Keratinocyte (primary cell): ENCODE results near the gene MAGI3. TPM values are rescaled to one million over a fixed set of nuclear protein-coding genes. Genes with fewer than 3 reads are reported as not detected.
A peak's percentile ranks its signal among the peaks of the same experiment; 100 is the strongest.

Source experiments
- DNase-seq: peaks from one replicate; pipeline ENCODE4 v3.0.0-alpha.2; 2011; ENCODE audit warnings: low read depth, missing footprints, low spot score
- FAIRE-seq: peaks from 2 replicates; lab custom pipeline; 2011; peaks lifted over from hg19 to GRCh38; lab: Jason Lieb, UNC
- H2AFZ ChIP-seq: 2 replicates; pipeline ENCODE4 v1.6.0; 2012; ENCODE audit warnings: low read length, control low read depth, inconsistent platforms; ENCODE audit not compliant: control insufficient read depth
- H3K27ac ChIP-seq: 2 replicates; pipeline ENCODE4 v1.5.1; 2011; ENCODE audit warnings: low read length; ENCODE audit not compliant: control insufficient read depth, insufficient read depth
- H3K27me3 ChIP-seq: 3 replicates; pipeline ENCODE4 v1.6.0; 2011; ENCODE audit warnings: low read length; ENCODE audit not compliant: control insufficient read depth, insufficient read depth; ENCODE audit errors: extremely low read depth
- H3K36me3 ChIP-seq, 2 experiments: 2 replicates in 1 of 2; 3 replicates in 1 of 2; pipeline ENCODE4 v1.5.1; 2011; ENCODE audit warnings: low read length in 2 of 2, mild to moderate bottlenecking in 1 of 2; ENCODE audit not compliant: control insufficient read depth in 2 of 2, insufficient read depth in 2 of 2; ENCODE audit errors: extremely low read depth in 1 of 2
- H3K4me1 ChIP-seq: 3 replicates; pipeline ENCODE4 v1.5.1; 2011; ENCODE audit warnings: low read length; ENCODE audit not compliant: control insufficient read depth, insufficient read depth; ENCODE audit errors: extremely low read depth
- H3K4me2 ChIP-seq: 3 replicates; pipeline ENCODE4 v1.6.0; 2011; ENCODE audit warnings: low read depth, low read length; ENCODE audit not compliant: control insufficient read depth, insufficient read depth; ENCODE audit errors: extremely low read depth
- H3K4me3 ChIP-seq, 3 experiments: fragments of 200-600 bp in 1 of 3; sonication (generic) in 1 of 3; 2 replicates in 2 of 3; 3 replicates in 1 of 3; pipeline ENCODE4 v1.5.1; 2011 to 2016; ENCODE audit warnings: low read length in 3 of 3, mild to moderate bottlenecking in 3 of 3, control low read depth in 2 of 3, inconsistent platforms in 1 of 3, low read depth in 1 of 3, mixed read lengths in 1 of 3, mixed run types in 1 of 3, moderate library complexity in 1 of 3; ENCODE audit not compliant: control insufficient read depth in 2 of 3, insufficient read depth in 2 of 3; ENCODE audit errors: extremely low read depth in 1 of 3
- H3K79me2 ChIP-seq: 2 replicates; pipeline ENCODE4 v1.6.0; 2012; ENCODE audit warnings: low read length; ENCODE audit not compliant: control insufficient read depth, insufficient read depth
- H3K9ac ChIP-seq: 3 replicates; pipeline ENCODE4 v1.6.0; 2011; ENCODE audit warnings: low read length; ENCODE audit not compliant: control insufficient read depth, insufficient read depth; ENCODE audit errors: extremely low read depth
- H3K9me1 ChIP-seq: 3 replicates; pipeline ENCODE4 v1.6.0; 2011; ENCODE audit warnings: low read length; ENCODE audit not compliant: control insufficient read depth, insufficient read depth; ENCODE audit errors: extremely low read depth
- H3K9me3 ChIP-seq: 2 replicates; pipeline ENCODE4 v1.5.1; 2012; ENCODE audit warnings: low read depth, low read length; ENCODE audit not compliant: control insufficient read depth
- H4K20me1 ChIP-seq: 3 replicates; pipeline ENCODE4 v1.6.0; 2011; ENCODE audit warnings: low read length; ENCODE audit not compliant: control insufficient read depth, insufficient read depth; ENCODE audit errors: extremely low read depth
- EZH2 ChIP-seq: IDR thresholded peaks from one replicate; pipeline ENCODE4 v1.6.1; 2012; ENCODE audit warnings: inconsistent platforms, mild to moderate bottlenecking, low read length, moderate library complexity
- dilution Hi-C: fragments of 300-500 bp; cut with MboI; formaldehyde crosslinking; loops from one replicate; pipeline ENCODE4 v1.7.0; 2020; ENCODE audit warnings: low sequenced_read_pairs; ENCODE audit not compliant: extremely low pct_ligation_motif_present
- polyA plus RNA-seq, 5 experiments: library from polyadenylated mRNA; depleted of rRNA in 3 of 5; stranded (reverse) in 3 of 5; stranded (forward) in 1 of 5; unstranded in 1 of 5; fragments of >200 nt; gene quantifications; 1 replicate in 1 of 5; 2 replicates in 3 of 5; 3 replicates in 1 of 5; pipeline versions ENCODE4 v1.2.1 to v1.2.3, GENCODE V29; 2011 to 2012; ENCODE audit warnings: missing spikeins in 2 of 5, low read depth in 1 of 5, low replicate concordance in 1 of 5
- TF ChIP-seq, protein P1 (sequence below), 3 experiments: IDR thresholded peaks in 1 of 3; conservative IDR thresholded peaks in 1 of 3; optimal IDR thresholded peaks in 1 of 3; 2 replicates in 2 of 3; 3 replicates in 1 of 3; pipeline versions ENCODE3 to v1.5.1; 2011; ENCODE audit warnings: low read length in 3 of 3, mild to moderate bottlenecking in 3 of 3, moderate library complexity in 2 of 3, control low read depth in 1 of 3, inconsistent platforms in 1 of 3; ENCODE audit not compliant: insufficient read depth in 2 of 3; ENCODE audit errors: extremely low read depth in 1 of 3

MAGI3 gene
- polyA plus RNA-seq, 1 donor (not counting 4 experiments of a cell fraction or from before 2014, with no cell fraction given): 3.2 TPM

DNA sequence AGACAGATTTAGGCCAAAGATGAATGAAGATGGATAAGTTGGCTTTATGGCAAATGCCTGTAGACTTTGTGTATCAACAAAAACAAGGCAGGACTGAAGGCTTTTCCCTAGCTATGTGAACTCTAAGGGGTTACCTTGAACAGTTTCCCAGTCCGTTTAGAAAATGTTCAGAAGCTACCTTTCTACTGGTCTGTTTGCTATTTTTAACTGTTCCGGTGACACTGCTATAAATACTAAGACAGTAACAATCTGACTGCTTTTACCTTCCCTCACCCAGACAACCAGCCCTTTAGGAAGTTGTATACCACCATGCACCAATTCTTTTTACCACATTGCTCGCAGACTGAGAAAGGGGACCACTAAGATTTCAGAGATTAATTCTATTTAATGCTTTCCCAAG lies 266.8 kb downstream of the MAGI3 start:
- peak; percentile 56 for FAIRE-seq

DNA sequence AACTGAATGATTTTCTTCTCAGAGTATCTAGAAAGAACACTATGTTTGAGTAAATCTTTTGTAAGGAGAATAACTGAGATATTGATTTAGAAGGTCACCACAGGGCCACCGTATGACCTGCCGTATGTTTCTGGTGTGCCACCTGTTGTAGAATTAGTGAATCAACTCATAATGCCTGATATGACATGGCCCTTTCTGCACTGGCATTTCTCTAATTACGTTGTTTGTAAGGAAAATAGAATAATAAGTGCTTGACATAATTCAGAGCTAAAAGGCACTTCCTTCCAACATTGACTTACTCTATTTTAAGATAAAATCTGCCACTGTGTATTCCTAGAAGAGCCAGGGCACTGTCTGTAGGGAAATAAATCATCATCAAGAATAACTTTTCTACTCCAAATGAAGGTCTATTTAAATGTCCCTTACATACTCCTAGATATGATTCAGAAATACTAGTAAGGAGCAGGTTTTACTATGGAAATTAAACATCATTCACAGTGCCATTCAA lies 267.3 kb downstream of the MAGI3 start:
- Histone ChIP-seq H3K4me3 (no peak overlapping the region), H3K27ac (no peak overlapping the region), H2AFZ (no peak overlapping the region), H3K4me2 (no peak overlapping the region), H3K27me3 (no peaks in the 10 kb centered on the region), H3K9me3 (no peaks in the 10 kb centered on the region), H4K20me1 (no peaks in the 10 kb centered on the region), H3K9ac (no peak overlapping the region), H3K9me1 (no peaks in the 10 kb centered on the region), H3K79me2 (no peaks in the 10 kb centered on the region), H3K36me3 (no peaks in the 10 kb centered on the region), H3K4me1 (peaks cover 11% of the 10 kb centered on the region)
- DNase-seq: no peak
- no peak for FAIRE-seq
- dilution Hi-C loops: no loop called here
- TF ChIP-seq, protein P1, sequence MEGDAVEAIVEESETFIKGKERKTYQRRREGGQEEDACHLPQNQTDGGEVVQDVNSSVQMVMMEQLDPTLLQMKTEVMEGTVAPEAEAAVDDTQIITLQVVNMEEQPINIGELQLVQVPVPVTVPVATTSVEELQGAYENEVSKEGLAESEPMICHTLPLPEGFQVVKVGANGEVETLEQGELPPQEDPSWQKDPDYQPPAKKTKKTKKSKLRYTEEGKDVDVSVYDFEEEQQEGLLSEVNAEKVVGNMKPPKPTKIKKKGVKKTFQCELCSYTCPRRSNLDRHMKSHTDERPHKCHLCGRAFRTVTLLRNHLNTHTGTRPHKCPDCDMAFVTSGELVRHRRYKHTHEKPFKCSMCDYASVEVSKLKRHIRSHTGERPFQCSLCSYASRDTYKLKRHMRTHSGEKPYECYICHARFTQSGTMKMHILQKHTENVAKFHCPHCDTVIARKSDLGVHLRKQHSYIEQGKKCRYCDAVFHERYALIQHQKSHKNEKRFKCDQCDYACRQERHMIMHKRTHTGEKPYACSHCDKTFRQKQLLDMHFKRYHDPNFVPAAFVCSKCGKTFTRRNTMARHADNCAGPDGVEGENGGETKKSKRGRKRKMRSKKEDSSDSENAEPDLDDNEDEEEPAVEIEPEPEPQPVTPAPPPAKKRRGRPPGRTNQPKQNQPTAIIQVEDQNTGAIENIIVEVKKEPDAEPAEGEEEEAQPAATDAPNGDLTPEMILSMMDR (optimal IDR thresholded peaks at IDR 0.05 in 1 of 3, IDR thresholded peaks at IDR 0.05 in 1 of 3, conservative IDR thresholded peaks at IDR 0.05 in 1 of 3; ENCODE audit: extremely low read depth in 1 of 3, insufficient read depth in 2 of 3, low read length in 3 of 3): no peak
- no peak for TF ChIP-seq EZH2

More for the DNA sequence above, 266.8 kb downstream of the MAGI3 start:
- dilution Hi-C loops: no loop called here
- no peak for DNase-seq
- Histone ChIP-seq H3K27me3 (no peaks in the 10 kb centered on the region), H2AFZ (no peak overlapping the region), H3K27ac (no peak overlapping the region), H3K9ac (no peak overlapping the region), H3K9me3 (no peaks in the 10 kb centered on the region), H4K20me1 (no peaks in the 10 kb centered on the region), H3K4me2 (no peak overlapping the region), H3K4me1 (peaks cover 15% of the 10 kb centered on the region), H3K36me3 (no peaks in the 10 kb centered on the region), H3K79me2 (no peaks in the 10 kb centered on the region), H3K4me3 (no peak overlapping the region), H3K9me1 (no peaks in the 10 kb centered on the region)
- no peak for TF ChIP-seq EZH2
- TF ChIP-seq, protein P1 (optimal IDR thresholded peaks at IDR 0.05 in 1 of 3, IDR thresholded peaks at IDR 0.05 in 1 of 3, conservative IDR thresholded peaks at IDR 0.05 in 1 of 3; ENCODE audit: extremely low read depth in 1 of 3, insufficient read depth in 2 of 3, low read length in 3 of 3): no peak
